Ovary (tissue), 3 donors: ENCODE results near the gene CENPO.

Experiments
- EP300 ChIP-seq: sonication (generic); formaldehyde crosslinking; IDR thresholded peaks from one replicate; pipeline ENCODE4 v1.6.1; 2017; ENCODE audit warnings: antibody characterized with exemption
- POLR2A ChIP-seq: fragments of 450-650 bp; IDR thresholded peaks from one replicate; pipeline ENCODE4 v1.6.1; 2017; ENCODE audit warnings: antibody characterized with exemption, mild to moderate bottlenecking, moderate library complexity
- TF ChIP-seq, protein P1 (sequence below), 3 donors: fragments of 450-650 bp in 2 of 3; fragments of 200-600 bp in 1 of 3; IDR thresholded peaks; one replicate each; pipeline versions ENCODE4 v1.5.1 to v1.8.0; 2016 to 2022; ENCODE audit warnings: antibody characterized with exemption in 3 of 3, mild to moderate bottlenecking in 1 of 3
- donor health status: DM: no; HTN: no; CAD: no.

DNA sequence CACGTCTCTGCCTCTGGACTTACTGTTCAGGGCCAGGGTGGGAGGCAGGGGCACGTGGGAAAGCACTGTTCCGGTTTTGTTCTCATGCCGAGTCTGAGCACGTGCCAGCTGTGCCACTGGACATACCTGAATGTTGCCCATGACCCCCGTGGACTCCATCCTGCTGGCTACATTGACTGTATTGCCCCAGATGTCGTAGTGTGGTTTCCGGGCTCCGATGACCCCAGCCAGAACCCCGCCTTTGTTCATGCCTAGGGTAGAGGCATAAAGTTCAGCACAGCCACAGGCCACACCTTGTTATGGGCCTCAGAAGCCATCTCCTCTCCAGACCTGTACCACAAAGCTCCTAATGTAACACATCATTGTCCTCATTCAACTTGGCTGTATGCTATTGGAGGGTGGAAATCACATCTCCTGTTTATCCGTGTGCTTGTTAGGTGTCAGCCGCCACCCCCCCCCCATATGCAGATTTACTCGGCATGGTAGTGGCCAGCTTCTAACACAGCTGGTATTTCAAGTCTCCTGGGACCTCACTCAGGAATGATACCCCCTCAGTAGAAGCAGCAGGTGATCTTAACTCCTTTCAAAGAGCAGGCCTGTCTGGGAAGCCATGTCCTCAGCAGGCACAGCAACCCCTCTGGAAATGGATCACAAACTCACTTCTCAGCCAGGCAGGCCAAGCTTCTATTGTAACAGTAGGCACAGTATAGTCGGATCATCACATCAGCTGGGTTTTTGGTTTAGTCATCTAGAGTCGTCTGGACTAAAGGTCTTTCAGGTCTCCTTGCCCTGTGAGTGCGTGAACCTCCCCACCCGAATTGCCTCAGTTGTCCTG lies 27.6 kb downstream of the CENPO start:
- TF ChIP-seq, protein P1, sequence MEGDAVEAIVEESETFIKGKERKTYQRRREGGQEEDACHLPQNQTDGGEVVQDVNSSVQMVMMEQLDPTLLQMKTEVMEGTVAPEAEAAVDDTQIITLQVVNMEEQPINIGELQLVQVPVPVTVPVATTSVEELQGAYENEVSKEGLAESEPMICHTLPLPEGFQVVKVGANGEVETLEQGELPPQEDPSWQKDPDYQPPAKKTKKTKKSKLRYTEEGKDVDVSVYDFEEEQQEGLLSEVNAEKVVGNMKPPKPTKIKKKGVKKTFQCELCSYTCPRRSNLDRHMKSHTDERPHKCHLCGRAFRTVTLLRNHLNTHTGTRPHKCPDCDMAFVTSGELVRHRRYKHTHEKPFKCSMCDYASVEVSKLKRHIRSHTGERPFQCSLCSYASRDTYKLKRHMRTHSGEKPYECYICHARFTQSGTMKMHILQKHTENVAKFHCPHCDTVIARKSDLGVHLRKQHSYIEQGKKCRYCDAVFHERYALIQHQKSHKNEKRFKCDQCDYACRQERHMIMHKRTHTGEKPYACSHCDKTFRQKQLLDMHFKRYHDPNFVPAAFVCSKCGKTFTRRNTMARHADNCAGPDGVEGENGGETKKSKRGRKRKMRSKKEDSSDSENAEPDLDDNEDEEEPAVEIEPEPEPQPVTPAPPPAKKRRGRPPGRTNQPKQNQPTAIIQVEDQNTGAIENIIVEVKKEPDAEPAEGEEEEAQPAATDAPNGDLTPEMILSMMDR (IDR thresholded peaks at IDR 0.05), result no peak
- TF ChIP-seq EP300 (no peak), POLR2A (no peak)
